Measurements from ENCODE around the gene FBXL15.

FBXL15 gene

DNA sequence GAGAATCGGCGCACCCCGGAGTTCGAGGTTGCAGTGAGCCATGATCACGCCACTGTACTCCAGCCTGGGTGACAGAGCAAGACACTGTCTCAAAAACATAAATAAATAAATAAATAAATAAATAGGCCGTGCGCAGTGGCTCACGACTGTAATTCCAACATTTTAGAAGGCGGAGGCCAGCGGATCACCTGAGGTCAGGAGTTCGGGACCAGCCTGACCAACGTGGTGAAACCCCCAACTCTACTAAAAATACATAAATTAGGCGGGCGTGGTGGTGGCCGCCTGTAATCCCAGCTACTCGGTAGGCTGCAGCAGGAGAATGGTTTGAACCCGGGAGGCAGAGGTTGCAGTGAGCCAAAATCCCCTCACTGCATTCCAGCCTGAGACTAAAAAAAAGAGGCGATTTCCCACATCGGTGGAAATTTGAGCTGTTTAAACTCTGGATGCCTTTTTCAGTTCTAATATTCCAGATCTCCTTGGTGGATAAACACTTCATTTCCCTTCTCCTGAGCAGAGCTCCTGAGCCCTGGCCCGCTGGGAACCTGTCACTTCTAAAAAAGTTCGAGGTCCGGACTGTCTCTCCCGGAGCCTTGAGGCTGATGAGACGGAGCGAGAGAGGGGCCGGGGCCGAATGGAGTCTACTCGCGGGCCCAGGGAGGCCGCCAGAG is 27.1 kb upstream of the FBXL15 start:
- no peak for DNase-seq (ENCODE audit: low read depth in 2 of 2)
- TF ChIP-seq CTCF (IDR thresholded peaks at IDR 0.05; ENCODE audit: low read depth, low read length): no peak
- peak overlapping the region; percentile 70 to 90 for H3K4me3 ChIP-seq (replicated peaks in 1 of 2; ENCODE audit: low read depth in 2 of 2, low read length in 2 of 2)

- TF ChIP-seq CTCF (IDR thresholded peaks at IDR 0.05; ENCODE audit: low read depth, low read length): peak; percentile 96
- peak overlapping the region; percentile 70 to 90 for H3K4me3 ChIP-seq (replicated peaks in 1 of 2; ENCODE audit: low read depth in 2 of 2, low read length in 2 of 2)
- DNase-seq (ENCODE audit: low read depth in 2 of 2): peak; percentile 95 to 98
These were observed 26.4 kb upstream of the FBXL15 start for GRCh38 chr10:102394079-102394800.

- DNase-seq (ENCODE audit: low read depth in 2 of 2): peak; percentile 38 to 63
- H3K4me3 ChIP-seq (replicated peaks in 1 of 2; ENCODE audit: low read depth in 2 of 2, low read length in 2 of 2): peak overlapping the region; percentile 70 to 90
- no peak for TF ChIP-seq CTCF (IDR thresholded peaks at IDR 0.05; ENCODE audit: low read depth, low read length)
These were observed 25.7 kb upstream of the FBXL15 start for GRCh38 chr10:102394801-102395399.

DNA sequence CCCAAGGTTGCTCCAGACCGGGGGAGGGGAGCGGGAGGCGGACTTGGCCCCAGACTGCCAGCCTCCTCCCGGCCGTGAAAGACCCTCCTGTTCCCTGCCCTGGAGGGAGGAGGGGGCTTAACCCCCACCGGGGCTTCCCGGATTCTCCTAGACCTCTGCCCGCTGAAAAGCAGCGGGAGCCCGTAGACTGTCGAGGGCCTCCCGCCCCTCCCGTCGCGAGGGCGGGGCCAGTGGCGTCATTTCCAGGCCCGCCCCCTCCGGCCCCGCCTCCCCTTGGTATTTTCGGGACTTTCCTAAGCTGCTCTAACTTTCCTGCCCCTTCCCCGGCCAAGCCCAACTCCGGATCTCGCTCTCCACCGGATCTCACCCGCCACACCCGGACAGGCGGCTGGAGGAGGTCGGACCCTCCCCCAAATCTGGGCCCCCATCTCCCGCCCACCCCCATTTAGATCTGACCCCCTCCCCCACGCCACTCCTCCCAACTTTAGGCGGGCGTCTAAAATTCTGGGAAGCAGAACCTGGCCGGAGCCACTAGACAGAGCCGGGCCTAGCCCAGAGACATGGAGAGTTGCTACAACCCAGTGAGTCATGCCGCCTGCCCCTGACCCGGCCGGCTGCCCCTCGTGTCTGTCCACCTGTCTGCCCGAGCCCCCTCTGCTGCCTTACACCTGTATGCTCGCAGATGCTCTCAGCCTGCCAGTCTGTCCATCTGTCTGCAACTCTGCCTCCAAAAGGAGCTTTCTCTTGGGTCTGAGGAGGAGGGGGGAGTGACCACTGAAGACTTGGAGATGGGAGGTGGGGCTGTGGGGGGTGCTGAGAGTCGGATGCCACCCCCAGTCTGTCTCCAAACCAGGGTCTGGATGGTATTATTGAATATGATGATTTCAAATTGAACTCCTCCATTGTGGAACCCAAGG is 25.0 kb upstream of the FBXL15 start, which contains the start of gene NFKB2:
NFKB2 (plus strand) TSS at position 306 of the 917 bp plus-strand sequence; CDS start at position 561, 255 bp downstream.
- peak; percentile 90 for DNase-seq (ENCODE audit: low read depth in 2 of 2)
- peak within 1 kb of the TSS; percentile 70 to 90 for H3K4me3 ChIP-seq (replicated peaks in 1 of 2; ENCODE audit: low read depth in 2 of 2, low read length in 2 of 2)
- TF ChIP-seq CTCF (IDR thresholded peaks at IDR 0.05; ENCODE audit: low read depth, low read length): no peak

DNA sequence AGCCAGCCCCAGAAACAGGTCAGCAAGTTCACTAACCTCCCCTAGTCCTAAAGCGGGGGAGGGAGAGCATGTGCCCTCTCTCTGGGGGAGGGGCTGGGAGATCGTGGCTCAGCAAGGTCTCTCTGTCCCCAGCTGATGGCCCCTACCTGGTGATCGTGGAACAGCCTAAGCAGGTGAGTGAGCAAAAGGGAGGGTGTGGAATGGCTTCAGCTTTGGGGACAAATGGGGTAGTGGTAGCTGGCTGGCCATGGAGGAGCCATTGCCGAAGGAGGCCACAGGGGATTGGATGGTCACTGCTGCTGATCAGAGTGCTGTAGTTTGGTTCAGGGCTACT is 24.4 kb upstream of the FBXL15 start:
- no peak for DNase-seq (ENCODE audit: low read depth in 2 of 2)
- H3K4me3 ChIP-seq (replicated peaks in 1 of 2; ENCODE audit: low read depth in 2 of 2, low read length in 2 of 2): peak overlapping the region; percentile 70 to 90
- no peak for TF ChIP-seq CTCF (IDR thresholded peaks at IDR 0.05; ENCODE audit: low read depth, low read length)

DNA sequence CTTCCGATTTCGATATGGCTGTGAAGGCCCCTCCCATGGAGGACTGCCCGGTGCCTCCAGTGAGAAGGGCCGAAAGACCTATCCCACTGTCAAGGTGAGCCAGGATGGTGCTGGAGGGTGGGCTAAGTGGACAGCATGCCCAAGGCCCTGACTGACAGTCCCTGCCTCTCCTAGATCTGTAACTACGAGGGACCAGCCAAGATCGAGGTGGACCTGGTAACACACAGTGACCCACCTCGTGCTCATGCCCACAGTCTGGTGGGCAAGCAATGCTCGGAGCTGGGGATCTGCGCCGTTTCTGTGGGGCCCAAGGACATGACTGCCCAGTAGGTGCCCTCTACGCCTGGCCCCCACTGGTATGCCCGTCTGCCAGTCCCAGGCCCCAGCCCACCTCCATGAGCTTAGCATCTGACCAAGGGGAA is 23.9 kb upstream of the FBXL15 start:
- no peak for TF ChIP-seq CTCF (IDR thresholded peaks at IDR 0.05; ENCODE audit: low read depth, low read length)
- peak overlapping the region in 1 of 2 donors; percentile 90 for H3K4me3 ChIP-seq (replicated peaks in 1 of 2; ENCODE audit: low read depth in 2 of 2, low read length in 2 of 2)
- DNase-seq (ENCODE audit: low read depth in 2 of 2): no peak

Measured in cardiac fibroblast (primary cell).